HCT116 (cell line): ENCODE data around the gene NAALADL2.

ENCODE experiments used
- TF ChIP-seq, protein P1 (sequence below), 3 experiments: fragments of 200-600 bp in 1 of 3; sonication (generic) in 1 of 3; IDR thresholded peaks in 2 of 3; conservative IDR thresholded peaks in 1 of 3; 2 replicates each; pipeline ENCODE4 v1.5.1; 2012 to 2017; ENCODE audit warnings: low read depth in 2 of 3, low read length in 2 of 3, antibody characterized with exemption in 1 of 3, borderline replicate concordance in 1 of 3, control low read depth in 1 of 3, mild to moderate bottlenecking in 1 of 3, mixed read lengths in 1 of 3, mixed run types in 1 of 3, moderate library complexity in 1 of 3; ENCODE audit not compliant: insufficient read depth in 1 of 3
- TF ChIP-seq, protein P2 (sequence below): IDR thresholded peaks from 2 replicates; pipeline ENCODE4 v1.6.1; 2012; ENCODE audit warnings: low read depth

DNA sequence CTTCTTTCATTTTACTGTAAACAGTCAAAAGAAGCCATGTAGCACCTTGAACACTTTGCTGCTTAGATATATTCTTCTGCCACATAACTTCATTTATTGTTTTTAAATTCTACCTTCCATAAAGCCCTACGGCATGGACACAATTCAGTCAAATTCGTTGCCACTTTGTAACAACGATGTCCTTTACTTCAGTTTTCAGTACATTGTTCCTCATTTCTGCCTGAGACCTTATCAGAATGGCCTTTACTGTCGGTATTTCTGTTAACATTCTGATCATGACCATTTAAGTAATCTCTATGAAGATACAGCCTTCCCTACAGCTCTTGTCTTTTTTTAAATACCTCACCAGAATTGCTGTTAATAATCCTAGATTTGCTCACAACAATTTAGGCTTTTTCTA, 466.9 kb downstream of the NAALADL2 start:
- TF ChIP-seq, protein P1, sequence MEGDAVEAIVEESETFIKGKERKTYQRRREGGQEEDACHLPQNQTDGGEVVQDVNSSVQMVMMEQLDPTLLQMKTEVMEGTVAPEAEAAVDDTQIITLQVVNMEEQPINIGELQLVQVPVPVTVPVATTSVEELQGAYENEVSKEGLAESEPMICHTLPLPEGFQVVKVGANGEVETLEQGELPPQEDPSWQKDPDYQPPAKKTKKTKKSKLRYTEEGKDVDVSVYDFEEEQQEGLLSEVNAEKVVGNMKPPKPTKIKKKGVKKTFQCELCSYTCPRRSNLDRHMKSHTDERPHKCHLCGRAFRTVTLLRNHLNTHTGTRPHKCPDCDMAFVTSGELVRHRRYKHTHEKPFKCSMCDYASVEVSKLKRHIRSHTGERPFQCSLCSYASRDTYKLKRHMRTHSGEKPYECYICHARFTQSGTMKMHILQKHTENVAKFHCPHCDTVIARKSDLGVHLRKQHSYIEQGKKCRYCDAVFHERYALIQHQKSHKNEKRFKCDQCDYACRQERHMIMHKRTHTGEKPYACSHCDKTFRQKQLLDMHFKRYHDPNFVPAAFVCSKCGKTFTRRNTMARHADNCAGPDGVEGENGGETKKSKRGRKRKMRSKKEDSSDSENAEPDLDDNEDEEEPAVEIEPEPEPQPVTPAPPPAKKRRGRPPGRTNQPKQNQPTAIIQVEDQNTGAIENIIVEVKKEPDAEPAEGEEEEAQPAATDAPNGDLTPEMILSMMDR (IDR thresholded peaks at IDR 0.05 in 2 of 3, conservative IDR thresholded peaks at IDR 0.05 in 1 of 3; ENCODE audit: borderline replicate concordance in 1 of 3, insufficient read depth in 1 of 3, low read depth in 2 of 3, low read length in 2 of 3), result no peak
- TF ChIP-seq, protein P2, sequence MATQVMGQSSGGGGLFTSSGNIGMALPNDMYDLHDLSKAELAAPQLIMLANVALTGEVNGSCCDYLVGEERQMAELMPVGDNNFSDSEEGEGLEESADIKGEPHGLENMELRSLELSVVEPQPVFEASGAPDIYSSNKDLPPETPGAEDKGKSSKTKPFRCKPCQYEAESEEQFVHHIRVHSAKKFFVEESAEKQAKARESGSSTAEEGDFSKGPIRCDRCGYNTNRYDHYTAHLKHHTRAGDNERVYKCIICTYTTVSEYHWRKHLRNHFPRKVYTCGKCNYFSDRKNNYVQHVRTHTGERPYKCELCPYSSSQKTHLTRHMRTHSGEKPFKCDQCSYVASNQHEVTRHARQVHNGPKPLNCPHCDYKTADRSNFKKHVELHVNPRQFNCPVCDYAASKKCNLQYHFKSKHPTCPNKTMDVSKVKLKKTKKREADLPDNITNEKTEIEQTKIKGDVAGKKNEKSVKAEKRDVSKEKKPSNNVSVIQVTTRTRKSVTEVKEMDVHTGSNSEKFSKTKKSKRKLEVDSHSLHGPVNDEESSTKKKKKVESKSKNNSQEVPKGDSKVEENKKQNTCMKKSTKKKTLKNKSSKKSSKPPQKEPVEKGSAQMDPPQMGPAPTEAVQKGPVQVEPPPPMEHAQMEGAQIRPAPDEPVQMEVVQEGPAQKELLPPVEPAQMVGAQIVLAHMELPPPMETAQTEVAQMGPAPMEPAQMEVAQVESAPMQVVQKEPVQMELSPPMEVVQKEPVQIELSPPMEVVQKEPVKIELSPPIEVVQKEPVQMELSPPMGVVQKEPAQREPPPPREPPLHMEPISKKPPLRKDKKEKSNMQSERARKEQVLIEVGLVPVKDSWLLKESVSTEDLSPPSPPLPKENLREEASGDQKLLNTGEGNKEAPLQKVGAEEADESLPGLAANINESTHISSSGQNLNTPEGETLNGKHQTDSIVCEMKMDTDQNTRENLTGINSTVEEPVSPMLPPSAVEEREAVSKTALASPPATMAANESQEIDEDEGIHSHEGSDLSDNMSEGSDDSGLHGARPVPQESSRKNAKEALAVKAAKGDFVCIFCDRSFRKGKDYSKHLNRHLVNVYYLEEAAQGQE, result no peak
